Choroid plexus epithelial cell (primary cell): ENCODE data around the gene SSR4.

Experiments used
- DNase-seq: peaks from one replicate; pipeline ENCODE4 v3.0.0-alpha.2; 2010; ENCODE audit warnings: low read depth
- H3K4me3 ChIP-seq: 2 replicates; pipeline ENCODE4 v1.5.1; 2011; ENCODE audit warnings: low read depth, mild to moderate bottlenecking, control low read depth, low read length, moderate library complexity
- TF ChIP-seq, protein P1 (sequence below): conservative IDR thresholded peaks from 2 replicates; pipeline ENCODE4 v1.5.1; 2011; ENCODE audit warnings: low read depth, mild to moderate bottlenecking, control low read depth, inconsistent platforms, low read length, moderate library complexity

SSR4 gene

DNA sequence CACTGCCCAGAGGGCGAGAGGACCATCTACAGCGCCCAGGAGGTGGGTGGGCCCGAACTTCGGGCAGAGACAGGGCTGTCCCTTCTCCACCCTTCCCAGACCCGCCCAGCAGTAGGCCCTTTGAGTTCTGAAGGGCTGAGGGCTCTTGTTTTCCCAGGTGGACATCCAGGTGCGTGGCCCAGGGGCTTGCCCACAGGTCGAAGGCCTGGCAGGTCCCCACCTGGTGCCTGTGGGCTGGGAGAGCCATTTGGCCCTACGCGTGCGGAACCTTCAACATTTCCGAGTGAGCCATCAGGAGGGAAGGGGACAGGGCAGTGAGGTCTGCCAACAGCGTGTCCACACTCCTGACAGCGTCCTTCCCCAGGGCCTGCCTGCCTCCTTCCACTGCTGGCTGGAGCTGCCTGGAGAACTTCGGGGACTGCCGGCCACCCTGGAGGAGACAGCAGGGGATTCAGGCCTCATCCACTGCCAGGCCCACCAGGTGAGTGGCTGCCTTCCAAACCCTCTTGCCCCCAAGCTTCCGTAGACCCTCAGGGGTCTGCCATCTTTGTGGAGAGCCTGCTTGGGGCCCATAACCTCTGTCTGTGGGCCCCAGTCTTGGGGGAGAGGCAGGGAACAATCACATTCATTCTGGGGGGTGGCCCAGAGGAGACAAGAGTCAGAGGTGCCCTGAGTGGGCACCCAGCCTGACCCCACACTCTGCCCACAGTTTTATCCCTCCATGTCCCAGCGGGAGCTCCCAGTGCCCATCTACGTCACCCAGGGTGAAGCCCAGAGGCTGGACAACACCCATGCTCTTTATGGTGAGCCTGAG, 23.7 kb upstream of the SSR4 start:
- TF ChIP-seq, protein P1, sequence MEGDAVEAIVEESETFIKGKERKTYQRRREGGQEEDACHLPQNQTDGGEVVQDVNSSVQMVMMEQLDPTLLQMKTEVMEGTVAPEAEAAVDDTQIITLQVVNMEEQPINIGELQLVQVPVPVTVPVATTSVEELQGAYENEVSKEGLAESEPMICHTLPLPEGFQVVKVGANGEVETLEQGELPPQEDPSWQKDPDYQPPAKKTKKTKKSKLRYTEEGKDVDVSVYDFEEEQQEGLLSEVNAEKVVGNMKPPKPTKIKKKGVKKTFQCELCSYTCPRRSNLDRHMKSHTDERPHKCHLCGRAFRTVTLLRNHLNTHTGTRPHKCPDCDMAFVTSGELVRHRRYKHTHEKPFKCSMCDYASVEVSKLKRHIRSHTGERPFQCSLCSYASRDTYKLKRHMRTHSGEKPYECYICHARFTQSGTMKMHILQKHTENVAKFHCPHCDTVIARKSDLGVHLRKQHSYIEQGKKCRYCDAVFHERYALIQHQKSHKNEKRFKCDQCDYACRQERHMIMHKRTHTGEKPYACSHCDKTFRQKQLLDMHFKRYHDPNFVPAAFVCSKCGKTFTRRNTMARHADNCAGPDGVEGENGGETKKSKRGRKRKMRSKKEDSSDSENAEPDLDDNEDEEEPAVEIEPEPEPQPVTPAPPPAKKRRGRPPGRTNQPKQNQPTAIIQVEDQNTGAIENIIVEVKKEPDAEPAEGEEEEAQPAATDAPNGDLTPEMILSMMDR, result no peak
- no peak for DNase-seq
- no peak overlapping the region for H3K4me3 ChIP-seq

GRCh38 chrX:153771415-153772315, 22.8 kb upstream of the SSR4 start:
- TF ChIP-seq, protein P1, result no peak
- no peak for DNase-seq

DNA sequence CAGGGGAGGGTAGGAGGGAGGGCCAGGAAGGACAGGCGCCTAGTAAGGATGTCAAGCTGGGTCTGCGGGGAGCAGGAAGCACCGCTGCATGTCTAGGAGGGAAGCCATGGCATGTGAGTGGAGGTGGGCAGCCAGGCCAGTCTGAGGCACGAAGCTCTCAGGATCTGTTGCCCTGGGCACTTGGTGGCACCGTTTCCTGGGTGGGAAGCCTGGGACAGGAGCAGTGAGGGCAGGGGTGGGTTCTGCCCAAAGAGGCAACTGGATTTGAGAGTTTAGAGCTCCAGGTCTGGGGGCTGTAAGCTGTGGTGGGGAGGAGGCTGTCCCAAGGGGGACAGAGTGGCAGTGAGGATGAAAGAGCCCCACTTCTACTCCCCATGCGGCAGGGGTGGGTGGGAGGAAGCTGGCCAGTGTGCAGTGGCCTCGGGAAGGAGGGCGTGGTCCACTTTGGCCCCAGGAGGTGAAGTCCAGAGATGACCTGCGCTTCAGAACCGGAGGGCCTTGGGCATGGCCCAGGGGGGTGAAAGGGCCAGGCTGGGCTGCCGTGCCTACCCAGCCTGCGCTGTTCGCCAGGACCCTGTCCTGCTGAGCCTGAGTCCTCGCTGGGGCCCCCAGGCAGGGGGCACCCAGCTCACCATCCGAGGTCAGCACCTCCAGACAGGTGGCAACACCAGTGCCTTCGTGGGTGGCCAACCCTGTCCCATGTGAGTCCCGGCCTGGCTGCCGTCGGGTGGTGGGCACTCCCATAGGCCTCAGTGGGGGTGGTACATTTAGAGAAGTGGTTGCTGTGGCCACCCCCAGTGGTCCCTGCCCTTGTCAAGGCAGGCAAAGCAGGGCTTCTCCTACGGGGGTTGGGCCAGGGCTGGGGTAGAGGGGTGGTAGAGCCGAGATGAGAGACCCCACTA, 21.9 kb upstream of the SSR4 start:
- DNase-seq, result no peak
- TF ChIP-seq, protein P1, result no peak
- no peak overlapping the region for H3K4me3 ChIP-seq

More at GRCh38 chrX:153771415-153772315, 22.8 kb upstream of the SSR4 start:
- H3K4me3 ChIP-seq, result no peak overlapping the region

DNA sequence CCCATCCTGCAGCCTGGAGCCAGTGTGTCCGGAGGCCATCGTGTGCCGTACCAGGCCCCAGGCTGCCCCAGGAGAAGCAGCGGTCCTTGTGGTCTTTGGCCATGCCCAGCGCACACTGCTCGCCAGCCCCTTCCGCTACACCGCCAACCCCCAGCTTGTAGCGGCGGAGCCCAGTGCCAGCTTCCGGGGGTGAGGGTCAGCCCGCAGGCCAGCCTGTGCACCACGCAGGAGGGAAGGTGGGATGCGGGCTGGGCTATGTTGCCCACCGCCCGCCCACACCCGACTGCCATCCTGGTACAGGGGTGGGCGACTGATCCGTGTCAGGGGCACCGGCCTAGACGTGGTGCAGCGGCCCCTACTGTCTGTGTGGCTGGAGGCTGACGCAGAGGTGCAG, 21.3 kb upstream of the SSR4 start:
- H3K4me3 ChIP-seq, result no peak overlapping the region
- TF ChIP-seq, protein P1, result no peak
- no peak for DNase-seq

DNA sequence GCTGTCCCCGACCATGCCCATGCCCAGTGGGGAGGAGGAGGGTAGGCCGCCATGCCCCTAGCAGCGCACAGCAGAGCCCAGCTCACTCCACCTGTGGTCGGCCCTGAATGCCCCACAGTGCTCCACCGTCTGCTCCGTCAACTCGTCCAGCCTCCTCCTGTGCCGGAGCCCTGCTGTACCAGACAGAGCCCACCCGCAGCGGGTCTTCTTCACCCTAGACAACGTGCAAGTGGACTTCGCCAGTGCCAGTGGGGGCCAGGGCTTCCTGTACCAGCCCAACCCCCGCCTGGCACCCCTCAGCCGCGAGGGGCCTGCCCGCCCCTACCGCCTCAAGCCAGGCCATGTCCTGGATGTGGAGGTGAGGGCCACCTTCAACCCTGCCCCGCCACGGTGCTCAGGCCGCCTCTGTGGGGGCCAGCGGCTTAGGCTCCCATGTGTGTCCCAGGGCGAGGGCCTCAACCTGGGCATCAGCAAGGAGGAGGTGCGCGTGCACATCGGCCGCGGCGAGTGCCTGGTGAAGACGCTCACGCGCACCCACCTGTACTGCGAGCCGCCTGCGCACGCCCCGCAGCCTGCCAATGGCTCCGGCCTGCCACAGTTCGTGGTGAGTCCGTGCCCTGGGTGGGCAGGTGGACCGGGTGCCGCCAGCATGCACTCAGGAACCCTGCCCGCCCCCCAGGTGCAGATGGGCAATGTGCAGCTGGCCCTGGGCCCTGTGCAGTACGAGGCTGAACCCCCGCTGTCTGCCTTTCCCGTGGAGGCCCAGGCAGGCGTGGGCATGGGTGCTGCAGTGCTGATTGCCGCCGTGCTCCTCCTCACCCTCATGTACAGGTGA, 20.5 kb upstream of the SSR4 start:
- no peak for DNase-seq
- TF ChIP-seq, protein P1, result no peak
- no peak overlapping the region for H3K4me3 ChIP-seq
